HEK293 (cell line): Measurements from ENCODE around the gene APLF.

Experiments used
- CTCF ChIA-PET: fragments of 350-600 bp; formaldehyde crosslinking; extraction: SDS; loops from one replicate; lab custom pipeline; 2021; ENCODE audit warnings: antibody characterized with exemption; lab: Yijun Ruan, JAX
- POLR2A ChIA-PET: fragments of 300-600 bp; formaldehyde crosslinking; extraction: SDS; loops from one replicate; lab custom pipeline; 2020; ENCODE audit warnings: antibody characterized with exemption, inconsistent platforms; lab: Yijun Ruan, JAX
- H3K27ac ChIP-seq: fragments of 200-500 bp; sonication (Bioruptor generic); 2 replicates; pipeline ENCODE4 v1.5.1; 2014; ENCODE audit warnings: low read depth, low read length, control low read depth, inconsistent platforms; ENCODE audit errors: extremely low read depth
- H3K36me3 ChIP-seq, 2 experiments: fragments of 200-500 bp in 1 of 2; sonication (Bioruptor generic) in 1 of 2; 1 replicate in 1 of 2; 2 replicates in 1 of 2; pipeline ENCODE4 v1.5.1; 2014 to 2017; ENCODE audit warnings: inconsistent platforms in 2 of 2, low read length in 2 of 2; ENCODE audit not compliant: control insufficient read depth in 2 of 2, insufficient read depth in 1 of 2
- H3K4me1 ChIP-seq: fragments of 200-500 bp; sonication (Bioruptor generic); 2 replicates; pipeline ENCODE4 v1.5.1; 2014; ENCODE audit warnings: mild to moderate bottlenecking, low read length, inconsistent platforms; ENCODE audit not compliant: control insufficient read depth, insufficient read depth
- H3K4me3 ChIP-seq: 2 replicates; pipeline ENCODE4 v1.5.1; 2011; ENCODE audit warnings: low read depth, mild to moderate bottlenecking, control low read depth, low read length, moderate library complexity
- H3K9me3 ChIP-seq: fragments of 200-500 bp; sonication (Bioruptor generic); 2 replicates; pipeline ENCODE4 v1.5.1; 2014; ENCODE audit warnings: low read depth, low read length, inconsistent platforms; ENCODE audit not compliant: control insufficient read depth, insufficient read depth
- EGR2 ChIP-seq: fragments of 450-650 bp; formaldehyde crosslinking; IDR thresholded peaks from 2 replicates; pipeline ENCODE4 v1.5.1; 2016; ENCODE audit warnings: low read depth, missing biosample characterization, missing genetic modification characterization
- GLIS1 ChIP-seq: fragments of 450-650 bp; formaldehyde crosslinking; IDR thresholded peaks from 2 replicates; pipeline ENCODE4 v1.5.1; 2016; ENCODE audit warnings: missing biosample characterization, missing genetic modification characterization
- KLF1 ChIP-seq: fragments of 450-650 bp; formaldehyde crosslinking; IDR thresholded peaks from 2 replicates; pipeline ENCODE4 v1.5.1; 2016; ENCODE audit warnings: missing biosample characterization, missing genetic modification characterization
- KLF10 ChIP-seq: fragments of 450-650 bp; IDR thresholded peaks from 2 replicates; pipeline ENCODE4 v1.5.1; 2018; ENCODE audit warnings: missing biosample characterization, mild to moderate bottlenecking, missing genetic modification characterization
- KLF16 ChIP-seq: fragments of 450-650 bp; formaldehyde crosslinking; IDR thresholded peaks from 2 replicates; pipeline ENCODE4 v1.5.1; 2017; ENCODE audit warnings: missing biosample characterization, missing genetic modification characterization
- KLF7 ChIP-seq: fragments of 450-650 bp; formaldehyde crosslinking; IDR thresholded peaks from 2 replicates; pipeline ENCODE4 v1.5.1; 2016; ENCODE audit warnings: missing biosample characterization, missing genetic modification characterization, borderline replicate concordance
- OSR2 ChIP-seq: fragments of 450-650 bp; formaldehyde crosslinking; IDR thresholded peaks from 2 replicates; pipeline ENCODE4 v1.5.1; 2016; ENCODE audit warnings: missing biosample characterization, missing genetic modification characterization
- PRDM10 ChIP-seq: fragments of 450-650 bp; formaldehyde crosslinking; IDR thresholded peaks from 2 replicates; pipeline ENCODE4 v1.5.1; 2016; ENCODE audit warnings: missing biosample characterization, missing genetic modification characterization
- SP3 ChIP-seq: fragments of 450-650 bp; formaldehyde crosslinking; IDR thresholded peaks from 2 replicates; pipeline ENCODE4 v1.5.1; 2016; ENCODE audit warnings: missing biosample characterization, missing genetic modification characterization
- SP7 ChIP-seq: fragments of 450-650 bp; formaldehyde crosslinking; IDR thresholded peaks from 2 replicates; pipeline ENCODE4 v1.5.1; 2016; ENCODE audit warnings: missing biosample characterization, missing genetic modification characterization
- WT1 ChIP-seq: fragments of 450-650 bp; formaldehyde crosslinking; IDR thresholded peaks from 2 replicates; pipeline ENCODE4 v1.5.1; 2016; ENCODE audit warnings: missing biosample characterization, missing genetic modification characterization
- ZBTB17 ChIP-seq: fragments of 450-650 bp; formaldehyde crosslinking; IDR thresholded peaks from 2 replicates; pipeline ENCODE4 v1.5.1; 2016; ENCODE audit warnings: missing biosample characterization, missing genetic modification characterization
- ZBTB20 ChIP-seq: fragments of 450-650 bp; formaldehyde crosslinking; IDR thresholded peaks from 2 replicates; pipeline ENCODE4 v1.5.1; 2016; ENCODE audit warnings: missing biosample characterization, missing genetic modification characterization
- ZBTB8A ChIP-seq: fragments of 450-650 bp; formaldehyde crosslinking; IDR thresholded peaks from 2 replicates; pipeline ENCODE4 v1.5.1; 2016; ENCODE audit warnings: missing biosample characterization, missing genetic modification characterization
- ZFHX2 ChIP-seq: fragments of 450-650 bp; formaldehyde crosslinking; conservative IDR thresholded peaks from 2 replicates; pipeline ENCODE4 v1.5.1; 2016; ENCODE audit warnings: missing biosample characterization, missing genetic modification characterization
- ZFP37 ChIP-seq: fragments of 450-650 bp; formaldehyde crosslinking; IDR thresholded peaks from 2 replicates; pipeline ENCODE4 v1.5.1; 2016; ENCODE audit warnings: missing biosample characterization, missing genetic modification characterization
- ZNF112 ChIP-seq: fragments of 450-650 bp; formaldehyde crosslinking; IDR thresholded peaks from 2 replicates; pipeline ENCODE4 v1.5.0; 2017; ENCODE audit warnings: missing biosample characterization, missing genetic modification characterization
- ZNF16 ChIP-seq: fragments of 450-650 bp; formaldehyde crosslinking; IDR thresholded peaks from 2 replicates; pipeline ENCODE4 v1.5.1; 2016; ENCODE audit warnings: low read depth, missing biosample characterization, missing genetic modification characterization
- ZNF2 ChIP-seq: fragments of 450-650 bp; formaldehyde crosslinking; IDR thresholded peaks from 2 replicates; pipeline ENCODE4 v1.5.1; 2016; ENCODE audit warnings: missing biosample characterization, missing genetic modification characterization
- ZNF24 ChIP-seq: fragments of 450-650 bp; formaldehyde crosslinking; IDR thresholded peaks from 2 replicates; pipeline ENCODE4 v1.5.1; 2016; ENCODE audit warnings: missing biosample characterization, missing genetic modification characterization
- ZNF335 ChIP-seq: fragments of 450-650 bp; formaldehyde crosslinking; conservative IDR thresholded peaks from 2 replicates; pipeline ENCODE4 v1.5.1; 2016; ENCODE audit warnings: missing biosample characterization, missing genetic modification characterization
- ZNF341 ChIP-seq: fragments of 450-650 bp; formaldehyde crosslinking; IDR thresholded peaks from 2 replicates; pipeline ENCODE4; 2016; ENCODE audit warnings: low read depth, missing biosample characterization, missing genetic modification characterization
- ZNF366 ChIP-seq: fragments of 450-650 bp; formaldehyde crosslinking; conservative IDR thresholded peaks from 2 replicates; pipeline ENCODE4 v1.5.1; 2016; ENCODE audit warnings: missing biosample characterization, missing genetic modification characterization
- ZNF398 ChIP-seq: fragments of 450-650 bp; formaldehyde crosslinking; IDR thresholded peaks from 2 replicates; pipeline ENCODE4 v1.5.1; 2017; ENCODE audit warnings: missing biosample characterization, missing genetic modification characterization
- ZNF501 ChIP-seq: fragments of 450-650 bp; formaldehyde crosslinking; IDR thresholded peaks from 2 replicates; pipeline ENCODE4 v1.5.1; 2016; ENCODE audit warnings: missing biosample characterization, missing genetic modification characterization
- ZNF544 ChIP-seq: fragments of 450-650 bp; formaldehyde crosslinking; IDR thresholded peaks from 2 replicates; pipeline ENCODE4 v1.5.0; 2017; ENCODE audit warnings: missing biosample characterization, missing genetic modification characterization
- ZNF548 ChIP-seq: fragments of 450-650 bp; formaldehyde crosslinking; IDR thresholded peaks from 2 replicates; pipeline ENCODE4 v1.5.1; 2016; ENCODE audit warnings: missing biosample characterization, missing genetic modification characterization
- ZNF561 ChIP-seq: fragments of 450-650 bp; IDR thresholded peaks from 2 replicates; pipeline ENCODE4 v1.5.1; 2018; ENCODE audit warnings: missing biosample characterization, missing genetic modification characterization, borderline replicate concordance
- ZNF600 ChIP-seq: fragments of 450-650 bp; formaldehyde crosslinking; IDR thresholded peaks from 2 replicates; pipeline ENCODE4 v1.5.1; 2016; ENCODE audit warnings: missing biosample characterization, missing genetic modification characterization
- ZNF610 ChIP-seq: fragments of 450-650 bp; formaldehyde crosslinking; IDR thresholded peaks from 2 replicates; pipeline ENCODE4 v1.5.1; 2016; ENCODE audit warnings: missing biosample characterization, missing genetic modification characterization, borderline replicate concordance
- ZNF660 ChIP-seq: fragments of 450-650 bp; IDR thresholded peaks from 2 replicates; pipeline ENCODE4 v1.5.1; 2018; ENCODE audit warnings: missing biosample characterization, mild to moderate bottlenecking, missing genetic modification characterization
- ZNF747 ChIP-seq: fragments of 450-650 bp; formaldehyde crosslinking; IDR thresholded peaks from 2 replicates; pipeline ENCODE4 v1.5.1; 2016; ENCODE audit warnings: missing biosample characterization, missing genetic modification characterization
- ZNF792 ChIP-seq: fragments of 450-650 bp; formaldehyde crosslinking; IDR thresholded peaks from 2 replicates; pipeline ENCODE4 v1.5.1; 2016; ENCODE audit warnings: missing biosample characterization, missing genetic modification characterization

APLF gene

GRCh38 chr2:68467077-68467960, at the start of gene APLF, which contains the start of gene FBXO48:
APLF (plus strand) TSS chr2:68467585; CDS start chr2:68467732, 147 bp downstream.
FBXO48 (minus strand) TSS chr2:68467294; CDS start chr2:68465145, 2,149 bp downstream.
- Histone ChIP-seq H3K27ac (peak within 1 kb of the TSS; percentile 77), H3K9me3 (no peaks in the 10 kb centered on the region), H3K4me1 (peaks cover 10% of the 10 kb centered on the region; the same call in 1 of the 2 replicates), H3K36me3 (no peaks in the 10 kb centered on the region), H3K4me3 (peak within 1 kb of the TSS; percentile 100)
- ChIA-PET POLR2A (interaction anchor here (0.8 to 1.2 kb wide), 7 partner anchors 8 to 462 kb away, joined by 3 to 4 read pairs (median 3); no protein-coding TSS in a partner anchor), CTCF (interaction anchor here (0.7 to 1.9 kb wide), 6 partner anchors 20 to 634 kb away, joined by 3 to 8 read pairs (median 4); no protein-coding TSS in a partner anchor)
- TF ChIP-seq ZNF112 = no peak
- peak; percentile 45; the same call in 1 of the 2 replicates for TF ChIP-seq PRDM10
- peak; percentile 95 for TF ChIP-seq ZNF335 (tag by site-specific recombination)
- peak; percentile 66 for TF ChIP-seq EGR2 (tag by site-specific recombination)
- TF ChIP-seq OSR2 (tag by site-specific recombination) = peak; percentile 6; the same call in 1 of the 2 replicates
- TF ChIP-seq ZNF610 = 0 out of 2 replicates have a peak, but pooled peaks have one; percentile 21
- TF ChIP-seq ZNF398 (tag by site-specific recombination) = peak; percentile 90
- peak; percentile 79 for TF ChIP-seq KLF1 (tag by site-specific recombination)
- TF ChIP-seq ZBTB8A (tag by site-specific recombination) = peak; percentile 59; the same call in 1 of the 2 replicates
- TF ChIP-seq ZNF24 (tag by site-specific recombination) = no peak
- TF ChIP-seq ZNF501 (tag by site-specific recombination) = peak; percentile 77; the same call in 1 of the 2 replicates
- TF ChIP-seq ZNF366 (tag by site-specific recombination) = 0 out of 2 replicates have a peak, but pooled peaks have one; percentile 30
- TF ChIP-seq KLF10 (tag by site-specific recombination) = peak; percentile 86
- TF ChIP-seq ZNF341 = peak; percentile 77
- no peak for TF ChIP-seq ZNF548 (tag by site-specific recombination)
- TF ChIP-seq ZFHX2 (tag by site-specific recombination) = peak; percentile 80
- no peak for TF ChIP-seq ZNF16 (tag by site-specific recombination)
- TF ChIP-seq ZNF660 (tag by site-specific recombination) = peak; percentile 74; the same call in 1 of the 2 replicates
- TF ChIP-seq SP7 (tag by site-specific recombination) = peak; percentile 48
- TF ChIP-seq ZNF544 = no peak
- 0 out of 2 replicates have a peak, but pooled peaks have one; percentile 10 for TF ChIP-seq WT1 (tag by site-specific recombination)
- TF ChIP-seq KLF7 (tag by site-specific recombination) = peak; percentile 55
- peak; percentile 29; the same call in 1 of the 2 replicates for TF ChIP-seq ZBTB17 (tag by site-specific recombination)
- peak; percentile 57; the same call in 1 of the 2 replicates for TF ChIP-seq ZNF561 (tag by site-specific recombination)
- TF ChIP-seq GLIS1 (tag by site-specific recombination) = peak; percentile 75
- TF ChIP-seq KLF16 (tag by site-specific recombination) = peak; percentile 91
- TF ChIP-seq SP3 (tag by site-specific recombination) = peak; percentile 98
- TF ChIP-seq ZNF792 (tag by site-specific recombination) = 0 out of 2 replicates have a peak, but pooled peaks have one; percentile 59
- TF ChIP-seq ZBTB20 (tag by site-specific recombination) = peak; percentile 86
- peak; percentile 15; the same call in 1 of the 2 replicates for TF ChIP-seq ZNF600 (tag by site-specific recombination)
- no peak for TF ChIP-seq ZNF747 (tag by site-specific recombination)
- TF ChIP-seq ZFP37 = peak; percentile 67; the same call in 1 of the 2 replicates
- 0 out of 2 replicates have a peak, but pooled peaks have one; percentile 24 for TF ChIP-seq ZNF2 (tag by site-specific recombination)
